A549 (cell line): ENCODE results near the gene DDR2. TPM values are rescaled to one million over a fixed set of nuclear protein-coding genes. Genes with fewer than 3 reads are reported as not detected.

ENCODE experiments used
- ATAC-seq, 2 experiments: fragments of 200-7000 bp in 1 of 2; fragments of >200 bp in 1 of 2; cut with Nextera tagmentation in 1 of 2; cut with Tn5 transposase in 1 of 2; 3 replicates each; pipeline versions ENCODE4 v1.8.0 to v1.9.1; 2018 to 2020; ENCODE audit warnings: mild to moderate bottlenecking in 1 of 2, moderate library complexity in 1 of 2
- CTCF ChIA-PET: fragments of 300-600 bp; sonication (Branson Sonifier 250); formaldehyde crosslinking; extraction: SDS; loops from one replicate; lab custom pipeline; 2021; ENCODE audit warnings: antibody characterized with exemption, inconsistent platforms; lab: Yijun Ruan, JAX
- POLR2A ChIA-PET: fragments of 350-600 bp; formaldehyde crosslinking; extraction: SDS; loops from one replicate; lab custom pipeline; 2021; ENCODE audit warnings: antibody characterized with exemption, inconsistent platforms; lab: Yijun Ruan, JAX
- DNase-seq, 2 experiments: peaks; one replicate each; pipeline versions ENCODE4 v3.0.0 to v3.0.0-alpha.2; 2011 to 2016; ENCODE audit warnings: low read depth in 1 of 2, low spot score in 1 of 2
- FAIRE-seq: peaks from 2 replicates; lab custom pipeline; 2011; peaks lifted over from hg19 to GRCh38; lab: Jason Lieb, UNC
- H3K27ac ChIP-seq, 2 experiments: fragments of >200 bp; sonication (Bioruptor Twin); formaldehyde crosslinking; 3 replicates each; pipeline ENCODE4 v1.5.1; 2016 to 2017
- H3K4me1 ChIP-seq: fragments of >200 bp; sonication (Bioruptor Twin); formaldehyde crosslinking; 3 replicates; pipeline ENCODE4 v1.6.1; 2016
- H3K4me2 ChIP-seq: fragments of >200 bp; sonication (Bioruptor Twin); formaldehyde crosslinking; 3 replicates; pipeline ENCODE4 v1.6.1; 2016
- H3K4me3 ChIP-seq: fragments of >200 bp; sonication (Bioruptor Twin); formaldehyde crosslinking; 3 replicates; pipeline ENCODE4 v1.5.1; 2016
- H3K9me3 ChIP-seq: fragments of >200 bp; sonication (Bioruptor Twin); formaldehyde crosslinking; 3 replicates; pipeline ENCODE4 v1.6.1; 2016
- ATOH8 ChIP-seq: fragments of 250-450 bp; sonication (Bioruptor Pico); IDR thresholded peaks from 2 replicates; pipeline ENCODE4 v1.5.0; 2020; ENCODE audit warnings: low read depth, mild to moderate bottlenecking, moderate library complexity
- CBX8 ChIP-seq: fragments of 200-600 bp; sonication (generic); IDR thresholded peaks from 2 replicates; pipeline ENCODE4 v1.6.1; 2016
- CEBPB ChIP-seq, 2 experiments: fragments of >200 bp in 1 of 2; sonication (Bioruptor Twin) in 1 of 2; formaldehyde crosslinking in 1 of 2; IDR thresholded peaks; 2 replicates each; pipeline ENCODE4 v1.6.1; 2012 to 2016
- CTCF ChIP-seq: fragments of >200 bp; sonication (Bioruptor Twin); formaldehyde crosslinking; IDR thresholded peaks from 3 replicates; pipeline ENCODE4 v1.5.1; 2016
- EHMT2 ChIP-seq: fragments of 200-600 bp; sonication (generic); IDR thresholded peaks from 2 replicates; pipeline ENCODE4 v1.6.1; 2016; ENCODE audit warnings: antibody characterized with exemption, low read depth, mild to moderate bottlenecking, moderate library complexity
- ELK1 ChIP-seq: fragments of 150-350 bp; IDR thresholded peaks from 2 replicates; pipeline ENCODE4 v1.6.1; 2014; ENCODE audit warnings: low read depth, mild to moderate bottlenecking, low read length
- HES2 ChIP-seq: fragments of >200 bp; sonication (Bioruptor Twin); formaldehyde crosslinking; IDR thresholded peaks from 2 replicates; pipeline ENCODE4 v1.6.1; 2016
- HEYL ChIP-seq: fragments of 250-450 bp; sonication (Bioruptor Pico); IDR thresholded peaks from 2 replicates; pipeline ENCODE4 v1.8.0; 2021; ENCODE audit warnings: mild to moderate bottlenecking, moderate library complexity
- HOXB13 ChIP-seq: fragments of 250-450 bp; sonication (Bioruptor Pico); IDR thresholded peaks from 2 replicates; pipeline ENCODE4 v1.5.0; 2020; ENCODE audit warnings: low read depth, mild to moderate bottlenecking, moderate library complexity
- JUN ChIP-seq, 2 experiments: fragments of >200 bp; sonication (Bioruptor Twin); formaldehyde crosslinking; IDR thresholded peaks; 2 replicates in 1 of 2; 3 replicates in 1 of 2; pipeline ENCODE4 v1.6.1; 2016 to 2017
- KDM5A ChIP-seq: fragments of 200-600 bp; sonication (generic); IDR thresholded peaks from 2 replicates; pipeline ENCODE4 v1.6.1; 2016; ENCODE audit warnings: antibody characterized with exemption, mild to moderate bottlenecking
- NFE2L2 ChIP-seq: fragments of 150-350 bp; conservative IDR thresholded peaks from 2 replicates; pipeline ENCODE4 v1.6.1; 2014; ENCODE audit warnings: low read length
- NPAS2 ChIP-seq: fragments of 250-450 bp; sonication (Bioruptor Pico); IDR thresholded peaks from 2 replicates; pipeline ENCODE4 v1.8.0; 2022; ENCODE audit warnings: mild to moderate bottlenecking, moderate library complexity, borderline replicate concordance
- NR3C1 ChIP-seq: fragments of >200 bp; sonication (Bioruptor Twin); formaldehyde crosslinking; IDR thresholded peaks from 3 replicates; pipeline ENCODE4 v1.6.1; 2017
- PHF8 ChIP-seq: fragments of 200-600 bp; sonication (generic); IDR thresholded peaks from 2 replicates; pipeline ENCODE4 v1.6.1; 2016; ENCODE audit warnings: low read depth, mild to moderate bottlenecking, antibody characterized with exemption, moderate library complexity, borderline replicate concordance
- POLR2AphosphoS2 ChIP-seq: conservative IDR thresholded peaks from 2 replicates; pipeline ENCODE4 v1.6.1; 2012; ENCODE audit warnings: low read length, improper control_type of control experiment, inconsistent platforms
- RAD21 ChIP-seq, 2 experiments: fragments of >200 bp in 1 of 2; sonication (Bioruptor Twin) in 1 of 2; formaldehyde crosslinking in 1 of 2; IDR thresholded peaks in 1 of 2; conservative IDR thresholded peaks in 1 of 2; 2 replicates in 1 of 2; 3 replicates in 1 of 2; pipeline ENCODE4 v1.6.1; 2012 to 2018; ENCODE audit warnings: inconsistent platforms in 1 of 2
- RCOR1 ChIP-seq: fragments of 150-350 bp; IDR thresholded peaks from 2 replicates; pipeline ENCODE4 v1.6.1; 2014; ENCODE audit warnings: antibody characterized with exemption, low read length, low read depth
- TP53 ChIP-seq: fragments of 250-450 bp; sonication (Bioruptor Pico); IDR thresholded peaks from 2 replicates; pipeline ENCODE4 v1.5.0; 2021; ENCODE audit warnings: mild to moderate bottlenecking, moderate library complexity
- USF2 ChIP-seq: fragments of 450-650 bp; IDR thresholded peaks from 2 replicates; pipeline ENCODE4 v1.6.1; 2014; ENCODE audit warnings: antibody characterized with exemption
- WGBS: methylation state at CpG from one replicate; pipeline ENCODE4 v1.1.6; 2017; ENCODE audit errors: missing lambda C conversion rate; 5-methylcytosine and 5-hydroxymethylcytosine counted together
- polyA plus RNA-seq, 4 experiments: library from polyadenylated mRNA; depleted of rRNA in 3 of 4; stranded (reverse); fragments of >200 nt; fragmentation: RNase III in 1 of 4; extraction: RNeasy Plus Mini Kit Qiagen cat#74134 plus additional on column Dnase treatment in 1 of 4; gene quantifications; 2 replicates in 3 of 4; 3 replicates in 1 of 4; pipeline ENCODE4 v1.2.3, GENCODE V29; 2011 to 2017

DDR2 gene
- polyA plus RNA-seq, 2 of the 4 experiments (the other 2 are of a cell fraction), result 0.14 to 0.49 TPM

- FAIRE-seq, result no peak
- POLR2A ChIA-PET, result no interaction called here
- WGBS, result 46% methylated on average over 2 of the region's 2 CpGs
- CTCF ChIA-PET, result interaction anchor here (0.6 to 1.3 kb wide), 2 partner anchors 21 to 42 kb away, joined by 3 to 4 read pairs; no protein-coding TSS in a partner anchor
- no peak for TF ChIP-seq EHMT2
- no peak for TF ChIP-seq HEYL (CRISPR knock-in tag)
- TF ChIP-seq ELK1, result no peak
- TF ChIP-seq NPAS2, result no peak
- TF ChIP-seq NFE2L2, result no peak
- TF ChIP-seq HOXB13 (CRISPR knock-in tag), result no peak
- no peak for TF ChIP-seq TP53 (CRISPR knock-in tag)
- TF ChIP-seq NR3C1, result no peak
- TF ChIP-seq KDM5A, result no peak
- TF ChIP-seq, all 56 proteins: peak for 0
- no peaks in the 10 kb centered on the region for H3K4me1 ChIP-seq
- H3K4me2 ChIP-seq, result no peak overlapping the region
- no peak for DNase-seq
- H3K27ac ChIP-seq, result no peak overlapping the region
- H3K4me3 ChIP-seq, result no peak overlapping the region
- H3K9me3 ChIP-seq, result no peaks in the 10 kb centered on the region
- ATAC-seq, result no peak
Measured at GRCh38 chr1:162734047-162734446, 101.8 kb downstream of the DDR2 start.

- CTCF ChIA-PET, result no interaction called here
- WGBS, result 36% methylated on average over 3 of the region's 3 CpGs
- POLR2A ChIA-PET, result no interaction called here
Measured at GRCh38 chr1:162736184-162736583, 103.9 kb downstream of the DDR2 start.

More at GRCh38 chr1:162736184-162736583, 103.9 kb downstream of the DDR2 start:
- no peak for DNase-seq
- H3K4me1 ChIP-seq, result no peaks in the 10 kb centered on the region
- ATAC-seq, result no peak
- H3K9me3 ChIP-seq, result no peaks in the 10 kb centered on the region
- TF ChIP-seq HES2, result no peak
- no peak for TF ChIP-seq KDM5A
- no peak for TF ChIP-seq RCOR1
- no peak for TF ChIP-seq CEBPB (IDR thresholded peaks at IDR 0.05)
- no peak for TF ChIP-seq RAD21 (conservative IDR thresholded peaks at IDR 0.05 in 1 of 2, IDR thresholded peaks at IDR 0.05 in 1 of 2)
- no peak for TF ChIP-seq POLR2AphosphoS2
- TF ChIP-seq JUN (IDR thresholded peaks at IDR 0.05), result no peak
- TF ChIP-seq ATOH8, result no peak
- no peak for TF ChIP-seq CTCF
- no peak for TF ChIP-seq PHF8
- TF ChIP-seq USF2, result no peak
- no peak for TF ChIP-seq CBX8
- H3K4me3 ChIP-seq, result no peak overlapping the region
- no peak overlapping the region for H3K27ac ChIP-seq
- FAIRE-seq, result no peak
- H3K4me2 ChIP-seq, result no peak overlapping the region
